Measurements from ENCODE around the gene STK32B.

GRCh38 chr4:5010984-5011383, 40.3 kb upstream of the STK32B start:
- no peak for TF ChIP-seq EZH2 (IDR thresholded peaks at IDR 0.05; ENCODE audit: low read length, unreplicated experiment)
- TF ChIP-seq, protein P1, sequence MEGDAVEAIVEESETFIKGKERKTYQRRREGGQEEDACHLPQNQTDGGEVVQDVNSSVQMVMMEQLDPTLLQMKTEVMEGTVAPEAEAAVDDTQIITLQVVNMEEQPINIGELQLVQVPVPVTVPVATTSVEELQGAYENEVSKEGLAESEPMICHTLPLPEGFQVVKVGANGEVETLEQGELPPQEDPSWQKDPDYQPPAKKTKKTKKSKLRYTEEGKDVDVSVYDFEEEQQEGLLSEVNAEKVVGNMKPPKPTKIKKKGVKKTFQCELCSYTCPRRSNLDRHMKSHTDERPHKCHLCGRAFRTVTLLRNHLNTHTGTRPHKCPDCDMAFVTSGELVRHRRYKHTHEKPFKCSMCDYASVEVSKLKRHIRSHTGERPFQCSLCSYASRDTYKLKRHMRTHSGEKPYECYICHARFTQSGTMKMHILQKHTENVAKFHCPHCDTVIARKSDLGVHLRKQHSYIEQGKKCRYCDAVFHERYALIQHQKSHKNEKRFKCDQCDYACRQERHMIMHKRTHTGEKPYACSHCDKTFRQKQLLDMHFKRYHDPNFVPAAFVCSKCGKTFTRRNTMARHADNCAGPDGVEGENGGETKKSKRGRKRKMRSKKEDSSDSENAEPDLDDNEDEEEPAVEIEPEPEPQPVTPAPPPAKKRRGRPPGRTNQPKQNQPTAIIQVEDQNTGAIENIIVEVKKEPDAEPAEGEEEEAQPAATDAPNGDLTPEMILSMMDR (conservative IDR thresholded peaks at IDR 0.05; ENCODE audit: low read depth, low read length): no peak
